Stimulated activated CD8-positive, alpha-beta memory T cell treated with anti-CD3 and anti-CD28 coated beads, Interleukin-7, amount 100 ng/mL, for 4 hours (primary cell): ENCODE data around the gene ATP1A1.

Experiments used
- DNase-seq, 2 donors: peaks; one replicate each; pipeline ENCODE4 v3.0.0-alpha.2; 2020; ENCODE audit warnings: low read depth in 2 of 2

ATP1A1 gene

GRCh38 chr1:116390195-116390594, 17.2 kb downstream of the ATP1A1 start:
- DNase-seq: peak; percentile 15 to 23

- DNase-seq: no peak
Measured at GRCh38 chr1:116391185-116391584, 18.1 kb downstream of the ATP1A1 start.

- no peak for DNase-seq
Measured at GRCh38 chr1:116392717-116393404, 19.8 kb downstream of the ATP1A1 start.

- no peak for DNase-seq
Measured at GRCh38 chr1:116393792-116394191, 20.7 kb downstream of the ATP1A1 start.

GRCh38 chr1:116394270-116394669, 21.2 kb downstream of the ATP1A1 start:
- no peak for DNase-seq

GRCh38 chr1:116396769-116397168, 23.7 kb downstream of the ATP1A1 start:
- no peak for DNase-seq

GRCh38 chr1:116397728-116398127, 24.7 kb downstream of the ATP1A1 start:
- DNase-seq: no peak

- no peak for DNase-seq
Measured at GRCh38 chr1:116400780-116401179, 27.7 kb downstream of the ATP1A1 start.

GRCh38 chr1:116401646-116402176, 28.7 kb downstream of the ATP1A1 start:
- no peak for DNase-seq

GRCh38 chr1:116402333-116402732, 29.3 kb downstream of the ATP1A1 start:
- DNase-seq: no peak

- no peak for DNase-seq
Measured at GRCh38 chr1:116403496-116404136, 30.6 kb downstream of the ATP1A1 start.

- DNase-seq: no peak
Measured at GRCh38 chr1:116404699-116405098, 31.7 kb downstream of the ATP1A1 start.

GRCh38 chr1:116405241-116406135, 32.4 kb downstream of the ATP1A1 start:
- no peak for DNase-seq

- no peak for DNase-seq
Measured at GRCh38 chr1:116407033-116407432, 34.0 kb downstream of the ATP1A1 start.

- DNase-seq: no peak
Measured at GRCh38 chr1:116408193-116408592, 35.1 kb downstream of the ATP1A1 start.

GRCh38 chr1:116408803-116409720, 36.0 kb downstream of the ATP1A1 start:
- no peak for DNase-seq

GRCh38 chr1:116409751-116410191, 36.7 kb downstream of the ATP1A1 start:
- no peak for DNase-seq

- DNase-seq: no peak
Measured at GRCh38 chr1:116411784-116412479, 38.9 kb downstream of the ATP1A1 start.

GRCh38 chr1:116412480-116412798, 39.4 kb downstream of the ATP1A1 start:
- no peak for DNase-seq

GRCh38 chr1:116412898-116413297, 39.9 kb downstream of the ATP1A1 start:
- DNase-seq: no peak

GRCh38 chr1:116413414-116413813, 40.4 kb downstream of the ATP1A1 start:
- no peak for DNase-seq
